A673 (cell line): Measurements from ENCODE around the gene MAGIX.

Source experiments
- CTCF ChIP-seq: fragments of 300-800, 200-600 bp; sonication (generic); conservative IDR thresholded peaks from 2 replicates; pipeline ENCODE4 v1.5.1; 2017; ENCODE audit warnings: low read depth, mild to moderate bottlenecking, antibody characterized with exemption, low read length, moderate library complexity, mixed read lengths
- EZH2 ChIP-seq: fragments of 200-600 bp; sonication (generic); IDR thresholded peaks from 2 replicates; pipeline ENCODE4 v1.6.1; 2017; ENCODE audit warnings: borderline replicate concordance, low read depth, mild to moderate bottlenecking, mixed read lengths, antibody characterized with exemption, low read length; ENCODE audit not compliant: poor library complexity, severe bottlenecking

- TF ChIP-seq CTCF (no peak), EZH2 (no peak)
Measured at GRCh38 chrX:49171752-49172279, 9.3 kb downstream of the MAGIX start, which contains the start of gene PLP2.
